Stimulated activated CD4-positive, alpha-beta T cell treated with anti-CD3 and anti-CD28 coated beads, Interleukin-12 subunit alpha, Interleukin-12 subunit beta, amount 100 ng/mL, for 48 hours (primary cell): ENCODE data around the gene PTPRO.

Experiments
- DNase-seq, 3 donors: peaks; one replicate each; pipeline ENCODE4 v3.0.0-alpha.2; 2020; ENCODE audit warnings: low read depth in 2 of 3, low spot score in 1 of 3

PTPRO gene

GRCh38 chr12:15322164-15323061 lies at the start of gene PTPRO:
Gene PTPRO, plus strand, starts transcription at chr12:15322508.
- no peak for DNase-seq

GRCh38 chr12:15273896-15274295 lies 48.4 kb upstream of the PTPRO start:
- DNase-seq: no peak

- no peak for DNase-seq
Observed at GRCh38 chr12:15274561-15274967, 47.7 kb upstream of the PTPRO start.

- DNase-seq: peak in 1 of 3 donors; percentile 15
Observed at GRCh38 chr12:15276088-15276698, 46.1 kb upstream of the PTPRO start.

- no peak for DNase-seq
Observed at GRCh38 chr12:15278816-15279658, 43.3 kb upstream of the PTPRO start.

- no peak for DNase-seq
Observed at GRCh38 chr12:15280930-15281329, 41.4 kb upstream of the PTPRO start.

- DNase-seq: no peak
Observed at GRCh38 chr12:15289192-15289591, 33.1 kb upstream of the PTPRO start.

- no peak for DNase-seq
Observed at GRCh38 chr12:15293731-15294130, 28.6 kb upstream of the PTPRO start.

GRCh38 chr12:15299947-15300346 lies 22.4 kb upstream of the PTPRO start:
- DNase-seq: no peak

GRCh38 chr12:15304296-15304695 lies 18.0 kb upstream of the PTPRO start:
- DNase-seq: no peak

GRCh38 chr12:15306605-15307004 lies 15.7 kb upstream of the PTPRO start:
- DNase-seq: no peak

GRCh38 chr12:15307079-15307478 lies 15.2 kb upstream of the PTPRO start:
- no peak for DNase-seq

GRCh38 chr12:15318841-15319240 lies 3.5 kb upstream of the PTPRO start:
- no peak for DNase-seq

GRCh38 chr12:15320881-15321280 lies 1.4 kb upstream of the PTPRO start:
- DNase-seq: no peak

- DNase-seq: no peak
Observed at GRCh38 chr12:15323480-15323879, 1.2 kb downstream of the PTPRO start.

- no peak for DNase-seq
Observed at GRCh38 chr12:15329891-15330290, 7.6 kb downstream of the PTPRO start.

- no peak for DNase-seq
Observed at GRCh38 chr12:15334225-15334624, 11.9 kb downstream of the PTPRO start.

GRCh38 chr12:15335959-15336358 lies 13.7 kb downstream of the PTPRO start:
- no peak for DNase-seq

- DNase-seq: no peak
Observed at GRCh38 chr12:15336768-15337553, 14.7 kb downstream of the PTPRO start.

- no peak for DNase-seq
Observed at GRCh38 chr12:15341371-15341770, 19.1 kb downstream of the PTPRO start.

- DNase-seq: no peak
Observed at GRCh38 chr12:15344561-15344960, 22.3 kb downstream of the PTPRO start.
